Measurements from ENCODE around the gene PRR22.

GRCh38 chr19:5820785-5821184 is 36.2 kb upstream of the PRR22 start:
- TF ChIP-seq, protein P1, sequence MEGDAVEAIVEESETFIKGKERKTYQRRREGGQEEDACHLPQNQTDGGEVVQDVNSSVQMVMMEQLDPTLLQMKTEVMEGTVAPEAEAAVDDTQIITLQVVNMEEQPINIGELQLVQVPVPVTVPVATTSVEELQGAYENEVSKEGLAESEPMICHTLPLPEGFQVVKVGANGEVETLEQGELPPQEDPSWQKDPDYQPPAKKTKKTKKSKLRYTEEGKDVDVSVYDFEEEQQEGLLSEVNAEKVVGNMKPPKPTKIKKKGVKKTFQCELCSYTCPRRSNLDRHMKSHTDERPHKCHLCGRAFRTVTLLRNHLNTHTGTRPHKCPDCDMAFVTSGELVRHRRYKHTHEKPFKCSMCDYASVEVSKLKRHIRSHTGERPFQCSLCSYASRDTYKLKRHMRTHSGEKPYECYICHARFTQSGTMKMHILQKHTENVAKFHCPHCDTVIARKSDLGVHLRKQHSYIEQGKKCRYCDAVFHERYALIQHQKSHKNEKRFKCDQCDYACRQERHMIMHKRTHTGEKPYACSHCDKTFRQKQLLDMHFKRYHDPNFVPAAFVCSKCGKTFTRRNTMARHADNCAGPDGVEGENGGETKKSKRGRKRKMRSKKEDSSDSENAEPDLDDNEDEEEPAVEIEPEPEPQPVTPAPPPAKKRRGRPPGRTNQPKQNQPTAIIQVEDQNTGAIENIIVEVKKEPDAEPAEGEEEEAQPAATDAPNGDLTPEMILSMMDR (IDR thresholded peaks at IDR 0.05; ENCODE audit: low read depth, low read length) = no peak
- TF ChIP-seq EZH2phosphoT487 (IDR thresholded peaks at IDR 0.05; ENCODE audit: low read depth) = no peak

All from OCI-LY3 (cell line).